GM12873 (cell line): ENCODE results near the gene VPS35L.

ENCODE experiments used
- TF ChIP-seq, protein P1 (sequence below): IDR thresholded peaks from 2 replicates; pipeline ENCODE4 v1.5.1; 2012; ENCODE audit warnings: low read depth, mild to moderate bottlenecking, moderate library complexity, low read length, control low read depth; ENCODE audit not compliant: insufficient read depth; ENCODE audit errors: missing control alignments

The VPS35L gene

DNA sequence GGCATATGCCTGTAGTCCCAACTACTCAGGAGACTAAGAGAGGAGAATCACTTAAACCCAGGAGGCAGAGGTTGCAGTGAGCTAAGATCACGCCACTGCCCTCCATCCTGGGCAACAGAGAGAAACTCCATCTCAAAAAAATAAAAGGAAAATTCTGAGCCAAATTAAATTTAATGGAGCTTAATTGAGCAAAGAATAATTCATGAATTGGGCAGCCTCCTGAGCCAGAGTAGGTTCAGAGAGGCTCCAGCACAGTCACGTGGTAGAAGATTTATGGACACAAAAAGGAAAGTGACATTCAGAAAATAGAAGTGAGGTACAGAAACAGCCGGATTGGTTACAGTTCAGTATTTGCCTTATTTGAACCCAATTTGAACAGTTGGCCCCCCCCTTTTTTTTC is 10.9 kb downstream of the VPS35L start:
- TF ChIP-seq, protein P1, sequence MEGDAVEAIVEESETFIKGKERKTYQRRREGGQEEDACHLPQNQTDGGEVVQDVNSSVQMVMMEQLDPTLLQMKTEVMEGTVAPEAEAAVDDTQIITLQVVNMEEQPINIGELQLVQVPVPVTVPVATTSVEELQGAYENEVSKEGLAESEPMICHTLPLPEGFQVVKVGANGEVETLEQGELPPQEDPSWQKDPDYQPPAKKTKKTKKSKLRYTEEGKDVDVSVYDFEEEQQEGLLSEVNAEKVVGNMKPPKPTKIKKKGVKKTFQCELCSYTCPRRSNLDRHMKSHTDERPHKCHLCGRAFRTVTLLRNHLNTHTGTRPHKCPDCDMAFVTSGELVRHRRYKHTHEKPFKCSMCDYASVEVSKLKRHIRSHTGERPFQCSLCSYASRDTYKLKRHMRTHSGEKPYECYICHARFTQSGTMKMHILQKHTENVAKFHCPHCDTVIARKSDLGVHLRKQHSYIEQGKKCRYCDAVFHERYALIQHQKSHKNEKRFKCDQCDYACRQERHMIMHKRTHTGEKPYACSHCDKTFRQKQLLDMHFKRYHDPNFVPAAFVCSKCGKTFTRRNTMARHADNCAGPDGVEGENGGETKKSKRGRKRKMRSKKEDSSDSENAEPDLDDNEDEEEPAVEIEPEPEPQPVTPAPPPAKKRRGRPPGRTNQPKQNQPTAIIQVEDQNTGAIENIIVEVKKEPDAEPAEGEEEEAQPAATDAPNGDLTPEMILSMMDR: no peak

DNA sequence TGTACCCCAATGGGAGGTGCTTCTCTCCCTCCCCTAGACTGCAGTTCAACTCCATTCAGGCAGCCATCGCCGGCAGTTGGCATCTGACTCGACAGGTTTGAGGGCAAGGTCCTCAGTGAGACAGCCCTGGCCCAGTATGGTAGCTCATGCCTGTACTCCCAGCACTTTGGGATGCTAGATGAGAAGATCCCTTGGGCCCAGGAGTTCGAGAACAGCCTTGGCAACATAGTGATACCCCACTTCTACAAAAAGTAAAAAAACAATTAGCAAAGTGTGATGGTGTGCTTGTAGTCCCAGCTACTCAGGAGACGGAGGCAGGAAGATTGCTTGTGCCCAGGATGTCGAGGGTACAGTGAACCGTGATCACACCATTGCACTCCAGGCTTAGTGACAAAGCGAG is 12.1 kb downstream of the VPS35L start:
- TF ChIP-seq, protein P1: no peak

DNA sequence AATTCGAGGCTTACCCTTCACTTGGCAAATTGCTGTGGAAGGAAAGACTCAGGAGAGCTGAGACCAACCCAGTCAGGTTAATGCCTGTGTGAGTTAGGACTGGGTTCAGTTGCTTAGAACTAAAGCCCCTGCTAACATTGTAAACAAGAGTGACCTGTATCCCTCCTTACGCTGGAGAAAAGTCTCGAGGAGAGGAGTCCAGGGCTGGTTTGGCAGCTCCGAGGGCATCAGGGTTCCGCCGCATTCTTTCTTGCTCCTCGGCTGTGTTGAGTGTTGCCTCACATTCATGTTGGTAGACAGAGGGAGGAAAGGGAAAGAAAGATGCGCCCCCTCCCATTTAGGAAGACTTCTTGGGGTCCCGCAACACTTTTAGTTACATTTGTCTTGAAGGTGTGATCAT is 18.5 kb downstream of the VPS35L start:
- TF ChIP-seq, protein P1: no peak

DNA sequence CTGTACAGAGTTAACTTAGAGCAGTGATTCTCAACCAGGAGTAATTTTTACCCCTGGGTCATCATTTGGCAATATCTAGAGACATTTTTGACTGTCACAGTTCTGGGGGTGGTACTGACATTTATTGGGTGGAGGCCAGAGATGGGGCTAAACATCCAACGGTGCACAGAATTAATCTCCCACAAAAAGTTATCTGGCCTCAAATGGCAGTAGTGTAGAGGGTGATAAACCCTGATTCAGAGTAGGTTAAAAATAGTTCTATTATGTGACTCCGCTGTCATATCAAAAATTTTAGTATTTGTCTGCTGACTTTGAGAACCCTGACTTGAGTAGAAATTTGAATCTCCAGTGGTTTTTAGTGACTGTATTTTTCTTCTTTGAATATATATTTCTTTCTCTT is 19.1 kb downstream of the VPS35L start:
- TF ChIP-seq, protein P1: no peak

DNA sequence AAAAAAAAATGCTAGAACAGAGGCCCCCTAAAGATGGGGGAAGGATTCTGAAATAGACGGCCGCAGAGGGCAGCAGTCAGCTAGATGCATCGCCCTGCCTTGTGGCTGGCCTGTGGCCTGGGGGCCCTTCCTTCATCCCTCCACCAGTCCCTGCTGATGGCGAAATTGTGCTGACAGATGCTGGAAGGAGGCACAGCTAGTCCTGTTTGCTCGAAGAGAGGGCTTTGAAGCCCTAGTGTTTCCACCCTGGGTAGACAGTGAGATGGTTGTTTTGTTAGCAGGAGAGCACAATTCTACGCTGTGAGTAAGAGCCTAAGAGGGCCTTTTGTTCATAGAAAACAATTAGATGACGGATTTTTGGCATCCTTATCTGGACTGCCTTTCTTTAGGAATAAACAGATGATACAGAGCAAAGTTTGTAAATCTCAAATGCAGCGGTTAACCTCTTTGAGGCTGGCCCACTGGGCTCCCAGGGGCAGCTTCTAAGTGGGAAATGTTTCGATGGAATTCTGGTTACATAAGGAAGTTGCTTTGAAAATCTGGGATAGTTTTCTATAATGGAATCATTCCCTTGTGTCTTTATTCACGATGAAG is 23.0 kb downstream of the VPS35L start:
- TF ChIP-seq, protein P1: no peak

DNA sequence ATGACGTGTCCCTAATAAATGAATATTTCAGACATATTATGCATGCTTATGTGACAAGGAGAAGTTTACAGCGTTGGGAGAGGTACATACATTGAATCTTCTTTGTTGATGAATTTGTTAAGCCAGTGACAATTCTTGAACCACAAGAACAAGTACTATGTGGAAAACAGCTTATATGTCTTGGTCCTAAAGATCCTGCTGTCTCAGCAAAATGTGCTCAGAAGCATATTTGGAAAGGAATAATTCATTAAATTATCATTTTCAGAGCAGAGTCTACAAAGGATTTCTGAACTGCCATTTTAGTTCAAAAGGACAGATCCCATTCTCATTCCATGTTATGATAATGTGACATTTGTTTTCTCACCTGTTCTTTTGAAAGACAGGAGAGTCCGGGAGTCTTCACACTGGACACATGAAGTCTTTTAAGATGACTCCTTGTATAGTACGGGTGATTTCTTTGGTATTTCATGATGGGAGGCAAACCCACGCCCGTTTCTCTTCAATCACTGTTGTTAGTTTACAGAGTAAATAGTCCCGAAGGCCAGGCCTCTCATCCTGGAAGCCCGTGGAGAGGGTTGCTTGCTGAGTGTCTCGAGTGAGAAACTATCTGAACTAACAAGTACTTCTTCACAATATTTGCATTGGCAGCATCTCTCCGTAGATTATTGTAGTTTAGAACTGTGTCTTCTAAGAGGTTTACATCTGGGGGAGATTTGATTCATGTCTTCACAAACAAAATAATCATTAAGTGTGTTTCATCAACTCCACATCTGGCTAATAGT is 26.7 kb downstream of the VPS35L start:
- TF ChIP-seq, protein P1: no peak

DNA sequence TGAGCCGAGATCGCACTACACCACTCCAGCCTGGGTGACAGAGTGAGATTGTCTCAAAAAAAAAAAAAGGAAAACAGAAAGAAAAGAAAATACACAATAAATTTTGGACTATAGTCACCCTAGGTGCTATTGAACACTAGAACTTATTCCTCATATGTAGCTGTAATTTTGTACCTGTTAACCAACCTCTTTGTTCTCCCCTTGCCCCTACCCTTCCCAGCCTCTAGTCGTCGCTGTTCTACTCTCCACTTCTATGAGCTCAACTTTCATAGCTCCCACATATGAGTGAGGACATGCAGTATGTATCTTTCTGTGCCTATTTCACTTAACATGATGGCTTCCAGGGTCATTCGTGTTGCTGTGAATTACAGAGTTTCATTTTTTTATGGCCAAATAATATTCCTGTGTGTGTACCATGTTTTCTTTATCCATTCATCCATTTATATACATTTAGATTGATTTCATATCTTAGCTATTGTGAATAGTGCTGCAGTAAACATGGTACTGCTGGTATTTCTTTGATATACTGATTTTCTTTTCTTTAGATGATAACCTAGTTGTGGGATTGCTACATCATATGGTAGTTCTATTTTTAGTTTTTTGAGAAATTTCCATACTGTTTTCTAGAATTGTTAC is 28.3 kb downstream of the VPS35L start:
- TF ChIP-seq, protein P1: peak; percentile 79
